ENCODE measurements around the gene GPR22. TPM values are rescaled to one million over a fixed set of nuclear protein-coding genes. Genes with fewer than 3 reads are reported as not detected.

The GPR22 gene
- polyA plus RNA-seq (ENCODE audit: insufficient read length in 4 of 4) = under 1 TPM; 0.09 to 0.42 (median 0.32) TPM

GRCh38 chr7:107469929-107470328 is at the start of gene GPR22:
Gene GPR22 (plus strand): TSS chr7:107470057. CDS start chr7:107474061, 4,004 bp downstream.
- no peak for DNase-seq (ENCODE audit: low read depth in 4 of 4, low spot score in 2 of 4)

- DNase-seq (ENCODE audit: low read depth in 4 of 4, low spot score in 2 of 4) = no peak
Measured at GRCh38 chr7:107427462-107427861, 42.4 kb upstream of the GPR22 start.

- DNase-seq (ENCODE audit: low read depth in 4 of 4, low spot score in 2 of 4) = no peak
Measured at GRCh38 chr7:107428642-107429041, 41.2 kb upstream of the GPR22 start.

GRCh38 chr7:107430057-107430456 is 39.8 kb upstream of the GPR22 start:
- no peak for DNase-seq (ENCODE audit: low read depth in 4 of 4, low spot score in 2 of 4)

GRCh38 chr7:107432261-107432660 is 37.6 kb upstream of the GPR22 start:
- DNase-seq (ENCODE audit: low read depth in 4 of 4, low spot score in 2 of 4) = no peak

- no peak for DNase-seq (ENCODE audit: low read depth in 4 of 4, low spot score in 2 of 4)
Measured at GRCh38 chr7:107435749-107436148, 34.1 kb upstream of the GPR22 start.

- DNase-seq (ENCODE audit: low read depth in 4 of 4, low spot score in 2 of 4) = no peak
Measured at GRCh38 chr7:107439025-107439424, 30.8 kb upstream of the GPR22 start.

- no peak for DNase-seq (ENCODE audit: low read depth in 4 of 4, low spot score in 2 of 4)
Measured at GRCh38 chr7:107441581-107442422, 28.1 kb upstream of the GPR22 start.

GRCh38 chr7:107442678-107443077 is 27.2 kb upstream of the GPR22 start:
- DNase-seq (ENCODE audit: low read depth in 4 of 4, low spot score in 2 of 4) = no peak

GRCh38 chr7:107446531-107446930 is 23.3 kb upstream of the GPR22 start:
- no peak for DNase-seq (ENCODE audit: low read depth in 4 of 4, low spot score in 2 of 4)

- no peak for DNase-seq (ENCODE audit: low read depth in 4 of 4, low spot score in 2 of 4)
Measured at GRCh38 chr7:107446988-107447387, 22.9 kb upstream of the GPR22 start.

- DNase-seq (ENCODE audit: low read depth in 4 of 4, low spot score in 2 of 4) = no peak
Measured at GRCh38 chr7:107450970-107451369, 18.9 kb upstream of the GPR22 start.

- no peak for DNase-seq (ENCODE audit: low read depth in 4 of 4, low spot score in 2 of 4)
Measured at GRCh38 chr7:107453388-107453787, 16.5 kb upstream of the GPR22 start.

- DNase-seq (ENCODE audit: low read depth in 4 of 4, low spot score in 2 of 4) = no peak
Measured at GRCh38 chr7:107461938-107462533, 7.8 kb upstream of the GPR22 start.

- DNase-seq (ENCODE audit: low read depth in 4 of 4, low spot score in 2 of 4) = peak in 2 of 4 donors; percentile 26 to 38
Measured at GRCh38 chr7:107463139-107464078, 6.4 kb upstream of the GPR22 start.

GRCh38 chr7:107464666-107465226 is 5.1 kb upstream of the GPR22 start:
- no peak for DNase-seq (ENCODE audit: low read depth in 4 of 4, low spot score in 2 of 4)

GRCh38 chr7:107467972-107468371 is 1.9 kb upstream of the GPR22 start:
- no peak for DNase-seq (ENCODE audit: low read depth in 4 of 4, low spot score in 2 of 4)

GRCh38 chr7:107468824-107469223 is 1.0 kb upstream of the GPR22 start:
- DNase-seq (ENCODE audit: low read depth in 4 of 4, low spot score in 2 of 4) = no peak

- DNase-seq (ENCODE audit: low read depth in 4 of 4, low spot score in 2 of 4) = no peak
Measured at GRCh38 chr7:107471292-107472070, 1.6 kb downstream of the GPR22 start.

- DNase-seq (ENCODE audit: low read depth in 4 of 4, low spot score in 2 of 4) = no peak
Measured at GRCh38 chr7:107472116-107472515, 2.3 kb downstream of the GPR22 start.

All from left renal cortex interstitium (tissue), 4 donors.